HG02642 (cell line): ENCODE measurements around the gene CARD8.
"Not testable (repeated sequence)": the region's sequence is repeated elsewhere in the genome, so short reads cannot be mapped to it uniquely, and the experiment has no call there.

Experiments
- ATAC-seq: cut with Tn5 transposase; IDR thresholded peaks from one replicate; pipeline ENCODE4 v1.9.1; 2021; ENCODE audit warnings: mild to moderate bottlenecking; ENCODE audit not compliant: unreplicated experiment, poor library complexity

Gene CARD8, protein sequence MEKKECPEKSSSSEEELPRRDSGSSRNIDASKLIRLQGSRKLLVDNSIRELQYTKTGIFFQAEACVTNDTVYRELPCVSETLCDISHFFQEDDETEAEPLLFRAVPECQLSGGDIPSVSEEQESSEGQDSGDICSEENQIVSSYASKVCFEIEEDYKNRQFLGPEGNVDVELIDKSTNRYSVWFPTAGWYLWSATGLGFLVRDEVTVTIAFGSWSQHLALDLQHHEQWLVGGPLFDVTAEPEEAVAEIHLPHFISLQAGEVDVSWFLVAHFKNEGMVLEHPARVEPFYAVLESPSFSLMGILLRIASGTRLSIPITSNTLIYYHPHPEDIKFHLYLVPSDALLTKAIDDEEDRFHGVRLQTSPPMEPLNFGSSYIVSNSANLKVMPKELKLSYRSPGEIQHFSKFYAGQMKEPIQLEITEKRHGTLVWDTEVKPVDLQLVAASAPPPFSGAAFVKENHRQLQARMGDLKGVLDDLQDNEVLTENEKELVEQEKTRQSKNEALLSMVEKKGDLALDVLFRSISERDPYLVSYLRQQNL

DNA sequence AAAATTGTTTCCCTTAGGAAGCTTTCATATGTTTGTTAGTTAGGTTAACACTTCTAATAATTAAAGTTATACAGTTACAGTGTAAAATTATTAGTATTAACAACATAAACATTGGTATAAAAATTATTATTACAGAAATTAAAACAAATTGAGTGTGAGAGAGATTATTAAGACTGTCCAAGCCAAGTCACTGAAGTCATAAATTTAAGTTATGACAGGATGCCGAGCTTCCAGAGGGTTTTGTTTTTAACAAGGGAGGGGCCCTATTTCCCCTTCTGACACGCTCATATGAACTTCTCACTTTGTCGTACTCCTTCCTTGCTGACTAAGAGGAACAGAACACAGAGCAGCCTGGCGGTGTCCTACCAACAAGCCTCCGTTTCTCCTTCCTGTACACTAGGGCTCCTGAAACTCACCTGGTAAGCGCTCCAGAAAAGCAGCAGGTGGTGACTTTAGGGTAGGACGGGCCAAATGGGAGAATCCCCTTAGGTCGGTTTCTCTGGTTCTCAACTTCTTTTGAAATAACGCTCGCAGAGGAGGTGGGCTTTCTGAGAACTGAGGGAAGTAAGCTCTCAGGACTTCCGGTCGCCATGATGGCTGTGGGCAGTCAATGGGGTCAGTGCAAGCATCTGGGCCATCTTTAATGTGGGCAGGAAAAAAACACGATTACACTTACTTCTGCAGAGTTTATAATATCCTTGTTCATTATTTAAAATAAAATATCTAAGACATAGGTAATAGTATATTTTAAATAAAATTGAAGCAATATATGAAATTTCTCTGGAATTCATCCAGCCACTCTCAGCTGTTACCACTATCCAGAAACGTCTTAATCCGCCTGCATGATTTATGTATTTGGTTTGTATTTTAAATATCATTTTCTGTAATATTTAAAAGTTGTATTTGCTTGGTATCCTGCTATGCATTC, at the start of gene CARD8:
TSS of gene CARD8 (minus strand) at position 537 of the 928 bp plus-strand sequence. CDS start 14,892 bp downstream, outside the sequence.
- ATAC-seq = peak; percentile 67

- ATAC-seq = no peak
Measured at GRCh38 chr19:48303866-48304265, 48.2 kb upstream of the CARD8 start.

GRCh38 chr19:48303367-48303766, 47.7 kb upstream of the CARD8 start:
- no peak for ATAC-seq

DNA sequence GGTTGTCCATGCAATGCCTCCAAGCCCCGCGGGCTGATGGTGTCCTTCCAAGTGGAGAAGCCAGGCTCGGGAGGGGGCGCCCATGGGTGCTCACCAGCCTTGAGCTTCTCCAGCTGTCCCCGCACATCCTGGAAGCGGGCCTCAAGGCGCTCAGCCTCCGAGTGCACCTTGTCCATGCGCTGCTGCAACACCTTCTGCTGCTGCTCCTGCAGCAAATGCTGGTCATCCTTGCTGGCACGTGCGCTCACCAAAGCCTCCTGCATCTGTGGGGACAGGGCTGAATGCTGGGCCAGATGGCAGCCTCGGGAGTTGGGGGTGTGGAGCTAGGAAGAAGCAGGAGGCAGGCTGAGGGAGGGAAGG, 46.9 kb upstream of the CARD8 start:
- no peak for ATAC-seq

- ATAC-seq = no peak
Measured at GRCh38 chr19:48301886-48302599, 46.3 kb upstream of the CARD8 start.

DNA sequence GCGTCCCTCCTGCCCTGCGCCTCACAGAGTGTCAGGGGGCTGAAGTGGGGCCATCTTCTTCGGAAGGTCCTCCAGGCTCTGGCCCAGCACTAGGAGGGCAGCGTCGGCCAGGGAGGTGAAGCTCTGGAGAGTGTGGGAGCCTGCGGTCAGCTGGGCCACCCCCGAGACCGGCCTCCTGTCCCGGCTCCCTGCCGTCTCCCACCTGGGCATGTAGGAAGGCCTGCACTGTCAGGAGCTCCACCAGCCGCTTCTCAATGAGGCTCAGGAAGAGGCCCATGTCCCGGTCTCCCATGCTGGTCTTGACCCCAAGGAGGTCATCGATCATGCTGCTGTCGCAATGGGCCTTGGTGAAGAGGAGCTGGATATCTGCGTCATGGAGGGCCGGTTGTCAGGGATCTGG, 42.3 kb upstream of the CARD8 start:
- no peak for ATAC-seq

- no peak for ATAC-seq
Measured at GRCh38 chr19:48296963-48297734, 41.4 kb upstream of the CARD8 start.

- ATAC-seq = no peak
Measured at GRCh38 chr19:48295458-48295857, 39.7 kb upstream of the CARD8 start.

- ATAC-seq = no peak
Measured at GRCh38 chr19:48292798-48293197, 37.1 kb upstream of the CARD8 start.

GRCh38 chr19:48291489-48291815, 35.7 kb upstream of the CARD8 start:
- ATAC-seq = not testable (repeated sequence)

- no peak for ATAC-seq
Measured at GRCh38 chr19:48290771-48291488, 35.2 kb upstream of the CARD8 start.

- no peak for ATAC-seq
Measured at GRCh38 chr19:48290401-48290770, 34.7 kb upstream of the CARD8 start.

DNA sequence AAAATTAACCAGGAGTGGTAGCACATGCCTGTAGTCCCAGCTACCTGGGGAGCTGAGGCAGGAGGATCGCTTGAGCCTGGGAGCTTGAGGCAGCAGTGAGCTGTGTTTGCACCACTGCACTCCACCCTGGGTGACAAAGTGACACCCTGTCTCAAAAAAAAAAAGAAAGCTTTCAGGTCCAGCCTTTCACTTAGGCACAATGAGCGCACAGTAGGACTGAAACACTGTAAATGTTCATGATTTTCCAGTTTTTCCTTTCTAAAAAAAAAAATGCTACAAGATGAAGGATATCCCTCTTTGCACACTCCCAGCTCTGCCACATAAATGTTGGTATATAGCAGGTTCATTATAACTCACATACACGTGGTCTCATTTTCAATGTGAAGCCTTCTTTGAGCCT, 32.0 kb upstream of the CARD8 start:
- ATAC-seq = no peak

DNA sequence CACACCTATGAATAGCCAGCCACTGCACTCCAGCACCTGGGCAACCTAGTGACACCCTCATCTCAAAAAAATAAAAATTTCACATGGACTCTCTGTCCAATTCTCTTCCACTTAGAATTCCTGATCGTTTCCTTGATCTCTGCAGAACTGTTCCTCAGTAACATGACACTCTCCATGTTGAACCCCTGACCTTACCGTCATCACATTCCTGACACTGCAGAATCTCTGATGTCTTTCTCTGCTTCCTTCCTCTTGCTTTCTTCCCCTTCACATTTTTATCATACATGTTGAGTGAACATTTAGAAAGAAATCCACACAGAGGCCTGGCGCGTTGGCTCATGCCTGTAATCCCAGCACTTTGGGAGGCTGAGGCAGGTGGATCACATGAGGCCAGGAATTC, 29.2 kb upstream of the CARD8 start:
- no peak for ATAC-seq

- no peak for ATAC-seq
Measured at GRCh38 chr19:48283908-48284307, 28.2 kb upstream of the CARD8 start.

GRCh38 chr19:48279747-48280146, 24.0 kb upstream of the CARD8 start:
- no peak for ATAC-seq

DNA sequence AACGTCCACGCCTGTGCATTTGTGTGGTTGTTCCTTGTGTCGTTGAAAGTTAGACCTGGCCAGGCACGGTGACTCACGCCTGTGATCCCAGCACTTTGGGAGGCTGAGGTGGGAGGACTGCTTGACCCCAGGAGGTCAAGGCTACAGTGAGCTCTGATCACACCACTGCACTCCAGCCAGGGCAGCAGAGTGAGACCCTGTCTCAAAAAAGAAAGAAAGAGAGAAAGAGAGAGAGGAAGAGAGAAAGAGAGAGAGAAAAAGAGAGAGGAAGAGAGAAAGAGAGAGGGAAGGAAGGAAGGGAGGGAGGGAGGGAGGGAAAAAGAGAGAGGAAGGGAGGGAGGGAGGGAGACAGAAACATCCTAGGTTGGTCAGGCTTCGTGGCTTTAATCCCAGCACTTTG, 19.2 kb upstream of the CARD8 start:
- ATAC-seq = no peak

- no peak for ATAC-seq
Measured at GRCh38 chr19:48274173-48274572, 18.5 kb upstream of the CARD8 start.

DNA sequence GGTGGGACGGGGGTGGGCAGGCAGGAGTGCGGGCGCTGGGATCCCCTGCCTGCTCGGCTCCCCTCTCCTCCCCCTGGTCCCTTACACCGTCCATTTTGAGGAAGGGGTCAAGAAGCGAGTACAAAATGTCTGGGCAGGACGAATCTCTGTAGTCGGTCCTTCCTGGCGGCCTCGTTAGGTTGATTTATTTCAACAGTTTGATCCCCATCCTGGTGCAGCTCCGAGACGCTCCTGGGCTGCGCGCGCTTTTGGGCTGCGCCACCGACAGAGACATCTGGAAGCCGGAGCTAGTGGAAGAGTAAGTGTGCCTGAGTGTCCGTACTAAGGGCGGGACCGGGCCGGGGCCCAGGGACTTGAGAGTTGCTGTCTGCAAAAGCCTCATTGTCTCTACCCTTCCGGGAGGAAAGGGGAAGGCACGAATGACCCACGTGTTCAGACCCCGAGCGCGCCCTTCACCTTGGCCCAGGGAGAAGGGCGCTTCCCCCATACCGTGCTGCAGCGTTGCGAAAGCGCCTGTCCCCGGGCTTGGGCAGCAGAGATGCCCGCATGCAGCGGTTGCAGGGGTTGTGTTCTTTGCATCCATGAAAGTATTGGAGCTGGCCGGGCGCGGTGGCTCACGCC, 15.9 kb upstream of the CARD8 start:
- no peak for ATAC-seq
